ENCODE results near the gene KIAA1755.

Gene KIAA1755

DNA sequence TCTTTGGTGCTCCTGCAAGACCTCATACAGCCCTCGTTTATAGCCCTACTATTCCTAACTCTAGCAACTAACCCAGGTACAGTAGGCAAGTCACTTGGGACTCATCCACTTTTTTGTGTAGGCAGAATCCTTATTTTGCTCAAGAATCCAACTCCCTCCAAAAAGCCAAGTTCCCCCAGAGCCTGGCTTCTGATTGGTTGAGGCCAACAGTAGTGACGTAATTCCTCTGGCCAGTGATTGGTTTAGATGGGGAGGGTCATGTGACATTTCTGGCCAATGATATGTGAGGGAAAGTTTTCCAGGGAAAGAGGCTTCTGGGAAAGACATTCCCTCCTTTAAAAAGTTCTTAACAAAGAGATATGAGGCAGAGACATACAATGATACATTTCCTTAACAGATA, 32.1 kb downstream of the KIAA1755 start:
- Histone ChIP-seq H3K36me3 (ENCODE audit: control insufficient read depth, insufficient read depth, low read length) (no peaks in the 10 kb centered on the region), H3K4me1 (no peaks in the 10 kb centered on the region), H3K4me3 (ENCODE audit: low read depth, low read length) (no peak overlapping the region), H3K9me3 (ENCODE audit: control insufficient read depth, low read length) (no peaks in the 10 kb centered on the region), H3K9ac (no peak overlapping the region), H3K27me3 (ENCODE audit: control insufficient read depth, insufficient read depth, low read length) (no peaks in the 10 kb centered on the region), H3K4me2 (ENCODE audit: low read length) (no peak overlapping the region), H3K79me2 (no peaks in the 10 kb centered on the region), H3K27ac (no peak overlapping the region), H2AFZ (no peak overlapping the region)
- TF ChIP-seq CTCF (IDR thresholded peaks at IDR 0.05) = no peak

- Histone ChIP-seq H2AFZ (no peak overlapping the region), H3K9ac (no peak overlapping the region), H3K79me2 (no peaks in the 10 kb centered on the region), H3K4me1 (no peaks in the 10 kb centered on the region), H3K9me3 (ENCODE audit: control insufficient read depth, low read length) (no peaks in the 10 kb centered on the region), H3K36me3 (ENCODE audit: control insufficient read depth, insufficient read depth, low read length) (no peaks in the 10 kb centered on the region), H3K4me2 (ENCODE audit: low read length) (no peak overlapping the region), H3K27ac (no peak overlapping the region), H3K27me3 (ENCODE audit: control insufficient read depth, insufficient read depth, low read length) (no peaks in the 10 kb centered on the region), H3K4me3 (ENCODE audit: low read depth, low read length) (no peak overlapping the region)
- TF ChIP-seq CTCF (IDR thresholded peaks at IDR 0.05) = no peak
Measured at GRCh38 chr20:38227420-38228360, 32.8 kb downstream of the KIAA1755 start.

GRCh38 chr20:38226553-38226952, 34.0 kb downstream of the KIAA1755 start:
- H3K79me2 ChIP-seq = no peaks in the 10 kb centered on the region
- H3K9me3 ChIP-seq (ENCODE audit: control insufficient read depth, low read length) = no peaks in the 10 kb centered on the region
- no peak overlapping the region for H3K4me2 ChIP-seq (ENCODE audit: low read length)
- no peak overlapping the region for H2AFZ ChIP-seq
- TF ChIP-seq CTCF (IDR thresholded peaks at IDR 0.05) = no peak
- H3K27ac ChIP-seq = no peak overlapping the region
- H3K4me1 ChIP-seq = no peaks in the 10 kb centered on the region
- H3K9ac ChIP-seq = no peak overlapping the region
- H3K4me3 ChIP-seq (ENCODE audit: low read depth, low read length) = no peak overlapping the region
- H3K27me3 ChIP-seq (ENCODE audit: control insufficient read depth, insufficient read depth, low read length) = no peaks in the 10 kb centered on the region
- H3K36me3 ChIP-seq (ENCODE audit: control insufficient read depth, insufficient read depth, low read length) = no peaks in the 10 kb centered on the region

DNA sequence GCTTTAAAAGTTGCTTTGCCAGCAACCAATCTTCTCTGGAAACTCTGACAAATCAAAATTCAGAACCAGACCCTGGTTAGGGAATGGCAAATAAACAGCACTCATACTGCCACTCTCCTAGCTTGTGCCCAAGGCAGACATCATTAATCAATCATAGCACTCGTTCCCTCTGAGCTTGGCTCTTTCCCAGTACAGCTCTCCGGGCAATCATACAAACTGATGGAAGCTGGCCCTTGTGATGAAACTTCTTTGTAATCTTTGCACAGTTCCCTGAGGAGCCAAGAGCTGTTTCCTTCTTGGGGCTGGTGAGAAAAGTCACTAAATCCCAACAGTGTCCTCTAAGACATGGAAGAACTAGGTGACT, 34.7 kb downstream of the KIAA1755 start:
- Histone ChIP-seq H3K4me3 (ENCODE audit: low read depth, low read length) (no peak overlapping the region), H3K36me3 (ENCODE audit: control insufficient read depth, insufficient read depth, low read length) (no peaks in the 10 kb centered on the region), H3K9me3 (ENCODE audit: control insufficient read depth, low read length) (no peaks in the 10 kb centered on the region), H3K4me1 (no peaks in the 10 kb centered on the region), H3K4me2 (ENCODE audit: low read length) (no peak overlapping the region), H3K27ac (no peak overlapping the region), H3K9ac (no peak overlapping the region), H3K27me3 (ENCODE audit: control insufficient read depth, insufficient read depth, low read length) (no peaks in the 10 kb centered on the region), H2AFZ (no peak overlapping the region), H3K79me2 (no peaks in the 10 kb centered on the region)
- TF ChIP-seq CTCF (IDR thresholded peaks at IDR 0.05) = no peak
